GM23338 (cell line): Measurements from ENCODE around the gene CSTPP1. TPM values are rescaled to one million over a fixed set of nuclear protein-coding genes. Genes with fewer than 3 reads are reported as not detected.

Experiments
- ATAC-seq: fragments of 200-7000 bp; cut with Tn5 transposase; 3 replicates; pipeline ENCODE4 v1.9.1; 2020
- DNase-seq: peaks from one replicate; pipeline ENCODE4 v3.0.0-alpha.2; 2015; ENCODE audit warnings: low spot score
- H2AFZ ChIP-seq: fragments of 200-600 bp; sonication (generic); 2 replicates; pipeline ENCODE4 v1.8.0; 2016; ENCODE audit warnings: antibody characterized with exemption, mild to moderate bottlenecking, moderate library complexity
- H3F3A ChIP-seq: fragments of 200-600 bp; sonication (generic); replicated peaks from 2 replicates; pipeline ENCODE4 v1.8.0; 2017; ENCODE audit warnings: antibody characterized with exemption, mixed run types, low read depth
- H3K27ac ChIP-seq: fragments of 200-600 bp; sonication (generic); 2 replicates; pipeline ENCODE4 v1.6.1; 2016; ENCODE audit warnings: low read depth
- H3K27me3 ChIP-seq: fragments of 200-600 bp; sonication (generic); 2 replicates; pipeline ENCODE4 v1.8.0; 2016; ENCODE audit warnings: mild to moderate bottlenecking, mixed run types, moderate library complexity; ENCODE audit not compliant: insufficient read depth
- H3K36me3 ChIP-seq: fragments of 200-600 bp; sonication (generic); 2 replicates; pipeline ENCODE4 v1.8.0; 2016; ENCODE audit warnings: mild to moderate bottlenecking; ENCODE audit not compliant: insufficient read depth
- H3K4me1 ChIP-seq: fragments of 200-600 bp; sonication (generic); 2 replicates; pipeline ENCODE4 v1.8.0; 2016; ENCODE audit warnings: mild to moderate bottlenecking, moderate library complexity; ENCODE audit not compliant: insufficient read depth
- H3K4me2 ChIP-seq: fragments of 200-600 bp; sonication (generic); 2 replicates; pipeline ENCODE4 v1.7.1; 2017; ENCODE audit warnings: mixed run types
- H3K4me3 ChIP-seq: fragments of 200-600 bp; sonication (generic); 2 replicates; pipeline ENCODE4 v1.6.1; 2016; ENCODE audit warnings: mixed run types
- H3K79me2 ChIP-seq: fragments of 200-600 bp; sonication (generic); replicated peaks from 2 replicates; pipeline ENCODE4 v1.8.0; 2017; ENCODE audit warnings: mild to moderate bottlenecking; ENCODE audit not compliant: insufficient read depth
- H3K9me2 ChIP-seq: fragments of 200-600 bp; sonication (generic); 2 replicates; pipeline ENCODE4 v1.8.0; 2017; ENCODE audit not compliant: insufficient read depth
- H4K20me1 ChIP-seq: fragments of 200-600 bp; sonication (generic); replicated peaks from 2 replicates; pipeline ENCODE4 v1.8.0; 2017; ENCODE audit warnings: mild to moderate bottlenecking; ENCODE audit not compliant: insufficient read depth
- H3K27ac Mint-ChIP-seq: 2 replicates; pipeline ENCODE4 v1.8.0; 2020; ENCODE audit warnings: inconsistent platforms, mild to moderate bottlenecking, moderate library complexity, mixed read lengths
- H3K27me3 Mint-ChIP-seq: 3 replicates; pipeline ENCODE4 v1.8.0; 2022; ENCODE audit warnings: low read depth, mild to moderate bottlenecking, moderate library complexity, mixed read lengths, inconsistent platforms; ENCODE audit not compliant: insufficient read depth, poor library complexity
- H3K36me3 Mint-ChIP-seq: 3 replicates; pipeline ENCODE4 v1.8.0; 2021; ENCODE audit warnings: low read depth, mild to moderate bottlenecking, inconsistent platforms, moderate library complexity, mixed read lengths
- H3K4me1 Mint-ChIP-seq: 3 replicates; pipeline ENCODE4 v1.8.0; 2020; ENCODE audit warnings: mild to moderate bottlenecking, inconsistent platforms, mixed read lengths
- H3K4me3 Mint-ChIP-seq: 3 replicates; pipeline ENCODE4 v1.8.0; 2021; ENCODE audit warnings: moderate library complexity, mild to moderate bottlenecking, inconsistent platforms, mixed read lengths
- H3K9me3 Mint-ChIP-seq: 3 replicates; pipeline ENCODE4 v1.8.0; 2020; ENCODE audit warnings: moderate library complexity, mild to moderate bottlenecking, inconsistent platforms, mixed read lengths
- CREB1 ChIP-seq: fragments of 250-450 bp; sonication (Bioruptor Pico); IDR thresholded peaks from 2 replicates; pipeline ENCODE4 v1.5.0; 2020; ENCODE audit warnings: low read depth, mild to moderate bottlenecking, moderate library complexity
- EZH2 ChIP-seq: fragments of 200-600 bp; sonication (generic); IDR thresholded peaks from one replicate; pipeline ENCODE4 v1.8.0; 2017; ENCODE audit warnings: antibody characterized with exemption, mild to moderate bottlenecking, low read depth; ENCODE audit not compliant: unreplicated experiment
- JUNB ChIP-seq: IDR thresholded peaks from one replicate; pipeline ENCODE4 v1.6.1; 2016; ENCODE audit warnings: antibody characterized with exemption; ENCODE audit not compliant: unreplicated experiment
- POLR2AphosphoS5 ChIP-seq: IDR thresholded peaks from 2 replicates; pipeline ENCODE4 v1.6.1; 2016; ENCODE audit warnings: antibody characterized with exemption, low read depth
- REST ChIP-seq: IDR thresholded peaks from one replicate; pipeline ENCODE4 v1.6.1; 2018; ENCODE audit warnings: antibody characterized with exemption; ENCODE audit not compliant: unreplicated experiment
- ZNF114 ChIP-seq: fragments of 250-450 bp; sonication (Bioruptor Pico); IDR thresholded peaks from 2 replicates; pipeline ENCODE4 v1.5.0; 2020; ENCODE audit warnings: mild to moderate bottlenecking, moderate library complexity
- ZNF331 ChIP-seq: fragments of 250-450 bp; sonication (Bioruptor Pico); IDR thresholded peaks from 2 replicates; pipeline ENCODE4 v1.5.0; 2020; ENCODE audit warnings: low read depth, mild to moderate bottlenecking, moderate library complexity
- polyA plus RNA-seq: library from polyadenylated mRNA; unstranded; fragments of >200 nt; fragmentation: Nextera tagmentation; extraction: Ambion mirVana; gene quantifications from 2 replicates; pipeline ENCODE4 v1.2.1, GENCODE V29; 2016
- total RNA-seq: library from RNA; depleted of rRNA; stranded (reverse); fragments of >200 nt; shearing (Covaris generic); gene quantifications from 2 replicates; pipeline ENCODE4 v1.2.3, GENCODE V29; 2014
- TF ChIP-seq, protein P1 (sequence below): IDR thresholded peaks from 2 replicates; pipeline ENCODE4 v1.6.1; 2016; ENCODE audit warnings: antibody characterized with exemption

CSTPP1 gene
- total and polyA plus RNA-seq, 2 experiments from 2014 or later = 23.5 to 42.6 TPM

DNA sequence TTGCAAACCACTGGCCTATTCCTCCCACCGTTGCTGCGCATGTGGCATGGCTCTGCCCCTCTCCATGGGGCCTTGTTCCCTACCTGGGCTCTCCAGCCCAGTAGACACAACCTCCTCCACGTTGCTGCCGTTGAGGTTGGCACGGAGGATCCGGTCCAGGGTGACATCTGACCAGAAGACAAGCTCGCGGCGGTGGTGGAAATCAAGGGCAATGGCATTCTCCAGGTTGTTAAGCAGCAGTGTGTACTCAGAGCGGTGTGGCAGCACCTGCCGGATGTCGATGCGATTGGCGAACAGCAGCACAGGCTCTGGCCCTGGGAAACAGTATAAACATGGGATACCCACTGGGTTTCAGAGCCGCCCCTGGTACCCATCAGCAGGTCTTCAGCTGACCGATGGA, 42.1 kb upstream of the CSTPP1 start:
- Mint-ChIP-seq H3K27ac (no peak overlapping the region), H3K27me3 (peaks cover 6% of the 10 kb centered on the region), H3K36me3 (peaks cover 65% of the 10 kb centered on the region), H3K4me1 (peaks cover 2% of the 10 kb centered on the region; the same call in 1 of the 3 replicates), H3K9me3 (peaks cover 7% of the 10 kb centered on the region; the same call in 1 of the 3 replicates), H3K4me3 (no peak overlapping the region)
- no peaks in the 10 kb centered on the region for H3K4me1 ChIP-seq
- peaks cover 6% of the 10 kb centered on the region; the same call in 1 of the 2 replicates for H3K36me3 ChIP-seq
- no peak overlapping the region for H3K4me2 ChIP-seq
- DNase-seq (no peak), ATAC-seq (no peak)
- no peak overlapping the region for H3K27ac ChIP-seq
- H2AFZ ChIP-seq = no peak overlapping the region
- TF ChIP-seq EZH2 (no peak), CREB1 (CRISPR knock-in tag) (no peak), REST (no peak), POLR2AphosphoS5 (no peak)
- H3K4me3 ChIP-seq = no peak overlapping the region
- no peaks in the 10 kb centered on the region for H3K27me3 ChIP-seq
- H4K20me1 ChIP-seq = no peaks in the 10 kb centered on the region; the same call in 1 of the 2 replicates
- no peaks in the 10 kb centered on the region for H3K9me2 ChIP-seq
- no peaks in the 10 kb centered on the region for H3K79me2 ChIP-seq
- no peaks in the 10 kb centered on the region for H3F3A ChIP-seq

DNA sequence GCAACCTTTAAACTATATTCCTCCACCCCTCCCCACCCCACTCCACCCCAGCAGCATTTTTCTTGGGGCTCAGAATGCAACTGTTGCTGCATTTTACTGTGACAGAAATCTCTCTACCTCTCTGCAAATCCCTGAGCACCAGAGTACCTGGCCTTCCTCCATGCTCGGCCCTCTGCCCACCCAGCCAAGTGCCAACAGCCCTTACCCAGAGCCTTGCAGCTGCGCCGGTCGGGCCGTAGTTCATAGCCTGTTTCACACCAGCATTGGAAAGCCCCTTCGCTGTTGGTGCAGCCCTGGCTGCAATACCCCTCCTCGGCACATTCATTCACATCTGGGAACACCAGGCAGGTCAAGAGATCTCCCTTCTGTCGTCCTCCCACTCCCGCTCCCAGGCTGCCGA, 41.6 kb upstream of the CSTPP1 start:
- Mint-ChIP-seq H3K9me3 (peaks cover 7% of the 10 kb centered on the region; the same call in 1 of the 3 replicates), H3K4me1 (no peaks in the 10 kb centered on the region; the same call in 2 of the 3 replicates), H3K27ac (no peak overlapping the region), H3K4me3 (no peak overlapping the region), H3K27me3 (peaks cover 6% of the 10 kb centered on the region), H3K36me3 (peaks cover 65% of the 10 kb centered on the region)
- Histone ChIP-seq H3K27ac (no peak overlapping the region), H3K4me3 (no peak overlapping the region), H3K4me1 (no peaks in the 10 kb centered on the region), H3K4me2 (no peak overlapping the region), H4K20me1 (no peaks in the 10 kb centered on the region; the same call in 1 of the 2 replicates), H3K79me2 (no peaks in the 10 kb centered on the region), H3K9me2 (no peaks in the 10 kb centered on the region), H3F3A (no peaks in the 10 kb centered on the region), H2AFZ (no peak overlapping the region), H3K27me3 (no peaks in the 10 kb centered on the region), H3K36me3 (peaks cover 6% of the 10 kb centered on the region; the same call in 1 of the 2 replicates)
- no peak for DNase-seq
- ATAC-seq = no peak
- TF ChIP-seq ZNF114 (CRISPR knock-in tag) (no peak), REST (no peak), JUNB (no peak), ZNF331 (CRISPR knock-in tag) (no peak)
- TF ChIP-seq, protein P1, sequence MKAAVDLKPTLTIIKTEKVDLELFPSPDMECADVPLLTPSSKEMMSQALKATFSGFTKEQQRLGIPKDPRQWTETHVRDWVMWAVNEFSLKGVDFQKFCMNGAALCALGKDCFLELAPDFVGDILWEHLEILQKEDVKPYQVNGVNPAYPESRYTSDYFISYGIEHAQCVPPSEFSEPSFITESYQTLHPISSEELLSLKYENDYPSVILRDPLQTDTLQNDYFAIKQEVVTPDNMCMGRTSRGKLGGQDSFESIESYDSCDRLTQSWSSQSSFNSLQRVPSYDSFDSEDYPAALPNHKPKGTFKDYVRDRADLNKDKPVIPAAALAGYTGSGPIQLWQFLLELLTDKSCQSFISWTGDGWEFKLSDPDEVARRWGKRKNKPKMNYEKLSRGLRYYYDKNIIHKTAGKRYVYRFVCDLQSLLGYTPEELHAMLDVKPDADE = no peak
